Fibroblast of the aortic adventitia (primary cell): ENCODE measurements around the gene SPINK14. TPM values are rescaled to one million over a fixed set of nuclear protein-coding genes. Genes with fewer than 3 reads are reported as not detected.
A peak's percentile ranks its signal among the peaks of the same experiment; 100 is the strongest.

ENCODE experiments used
- DNase-seq: peaks from one replicate; pipeline ENCODE4 v3.0.0-alpha.2; 2010; ENCODE audit warnings: low read depth
- H3K4me3 ChIP-seq: 2 replicates; pipeline ENCODE4 v1.5.1; 2011; ENCODE audit warnings: low read depth, mild to moderate bottlenecking, control low read depth, low read length, moderate library complexity
- CTCF ChIP-seq: IDR thresholded peaks from 2 replicates; pipeline ENCODE4 v1.5.1; 2011; ENCODE audit warnings: mild to moderate bottlenecking, low read length, control low read depth, inconsistent platforms; ENCODE audit not compliant: insufficient read depth
- total RNA-seq: library from RNA; depleted of rRNA; stranded (reverse); fragments of >200 nt; gene quantifications from 2 replicates; pipeline ENCODE4 v1.2.3, GENCODE V29; 2012; ENCODE audit warnings: low replicate concordance

Gene SPINK14
- total RNA-seq, 1 donor, result not detected

DNA sequence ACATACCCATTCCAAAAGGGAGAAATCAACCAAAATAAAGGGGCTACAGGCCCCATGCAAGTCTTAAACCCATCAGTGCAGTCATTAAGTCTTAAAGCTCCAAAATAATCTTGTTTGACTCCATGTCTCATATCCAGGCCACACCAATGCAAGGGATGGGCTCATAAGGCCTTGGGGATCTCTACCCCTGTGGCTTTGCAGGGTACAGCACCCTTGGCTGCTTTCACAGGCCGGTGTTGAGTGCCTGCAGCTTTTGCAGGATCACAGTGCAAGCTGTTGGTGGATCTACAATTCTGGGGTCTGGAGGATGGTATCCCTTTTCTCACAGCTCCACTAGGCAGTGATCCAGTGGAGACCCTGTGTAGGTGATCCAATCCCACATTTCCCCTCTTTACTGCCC, 5.0 kb upstream of the SPINK14 start:
- no peak overlapping the region for H3K4me3 ChIP-seq
- TF ChIP-seq CTCF, result no peak
- no peak for DNase-seq

- H3K4me3 ChIP-seq, result no peak overlapping the region
- DNase-seq, result no peak
- TF ChIP-seq CTCF, result no peak
These were observed 1.6 kb upstream of the SPINK14 start for GRCh38 chr5:148166550-148167283.

DNA sequence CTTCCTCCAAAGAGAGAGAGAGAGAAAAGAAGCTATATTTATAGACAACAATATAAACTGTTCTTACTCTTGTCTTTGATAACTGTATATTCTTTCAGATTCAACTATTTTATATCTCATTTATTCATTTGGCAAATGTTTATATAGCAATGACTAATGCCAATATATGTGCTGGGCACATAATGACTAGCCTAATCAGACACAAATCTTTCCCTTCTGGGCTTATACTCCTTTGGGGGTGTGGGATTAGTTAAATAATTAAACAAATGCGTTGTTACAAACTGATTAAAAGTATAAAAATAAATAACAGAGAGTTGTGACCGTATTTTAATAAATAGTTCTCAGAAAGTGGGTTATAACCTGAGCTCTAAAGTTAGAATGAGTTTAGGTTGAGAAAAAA, 4.0 kb downstream of the SPINK14 start:
- no peak for TF ChIP-seq CTCF
- no peak for DNase-seq
- H3K4me3 ChIP-seq, result no peak overlapping the region

DNA sequence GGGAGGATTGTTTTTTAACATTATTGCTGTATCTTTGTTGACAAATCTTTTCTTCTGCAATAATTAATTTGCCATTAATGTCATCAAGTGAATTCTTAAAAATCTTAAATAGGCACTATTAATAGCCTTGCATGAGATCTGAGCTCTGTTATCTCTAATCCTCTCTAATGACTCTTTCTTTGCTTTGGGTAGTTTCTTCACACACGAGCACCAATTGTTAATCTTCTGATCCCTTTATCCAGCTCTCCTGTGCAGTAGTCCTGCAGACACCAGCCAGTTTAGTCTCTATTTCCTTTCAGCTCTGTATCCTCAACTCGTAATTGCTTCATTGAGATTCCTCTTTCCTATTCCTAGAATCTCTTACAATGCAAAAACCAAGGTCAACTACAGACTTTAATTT, 8.1 kb downstream of the SPINK14 start:
- no peak for TF ChIP-seq CTCF
- no peak for DNase-seq
- no peak overlapping the region for H3K4me3 ChIP-seq

- no peak overlapping the region for H3K4me3 ChIP-seq
- DNase-seq, result no peak
- no peak for TF ChIP-seq CTCF
These were observed 8.9 kb downstream of the SPINK14 start for GRCh38 chr5:148177207-148177606.

- TF ChIP-seq CTCF, result peak; percentile 72
- peak; percentile 80 for DNase-seq
These were observed 11.0 kb downstream of the SPINK14 start for GRCh38 chr5:148179234-148179824.

More at GRCh38 chr5:148179234-148179824, 11.0 kb downstream of the SPINK14 start:
- no peak overlapping the region for H3K4me3 ChIP-seq
